K562 (cell line): ENCODE results near the gene ADAM15. TPM values are rescaled to one million over a fixed set of nuclear protein-coding genes. Genes with fewer than 3 reads are reported as not detected.

Source experiments
- CBX2 ChIP-seq: fragments of 200-600 bp; sonication (generic); IDR thresholded peaks from one replicate; pipeline ENCODE4 v1.6.1; 2012; ENCODE audit warnings: mild to moderate bottlenecking, low read length, inconsistent platforms; ENCODE audit not compliant: insufficient read depth, poor library complexity, severe bottlenecking
- ELF2 ChIP-seq: fragments of 250-450 bp; sonication (Bioruptor Pico); IDR thresholded peaks from 2 replicates; pipeline ENCODE4 v1.5.0; 2021; ENCODE audit warnings: mild to moderate bottlenecking
- EZH2 ChIP-seq: IDR thresholded peaks from 2 replicates; pipeline ENCODE4 v1.6.1; 2012; ENCODE audit warnings: low read depth, mild to moderate bottlenecking, inconsistent platforms, low read length, borderline replicate concordance
- HOXB6 ChIP-seq: fragments of 250-450 bp; sonication (Bioruptor Pico); IDR thresholded peaks from 2 replicates; pipeline ENCODE4 v1.5.1; 2022; ENCODE audit warnings: mild to moderate bottlenecking, borderline replicate concordance
- JUND ChIP-seq, 2 experiments: IDR thresholded peaks; 2 replicates in 1 of 2; 3 replicates in 1 of 2; pipeline ENCODE4 v1.6.1; 2011; ENCODE audit warnings: borderline replicate concordance in 2 of 2, low read depth in 2 of 2, low read length in 2 of 2, improper control_type of control experiment in 1 of 2, missing biosample characterization in 1 of 2, missing genetic modification characterization in 1 of 2, missing genetic modification reagents in 1 of 2
- KLF6 ChIP-seq: fragments of 250-450 bp; sonication (Bioruptor Pico); IDR thresholded peaks from 2 replicates; pipeline ENCODE4 v1.4.0; 2020; ENCODE audit warnings: mild to moderate bottlenecking, moderate library complexity, borderline replicate concordance
- NFIX ChIP-seq: fragments of 250-450 bp; sonication (Bioruptor Pico); IDR thresholded peaks from 2 replicates; pipeline ENCODE4 v1.4.0; 2020; ENCODE audit warnings: low read depth, mild to moderate bottlenecking, moderate library complexity
- RBM17 ChIP-seq: fragments of 200-400 bp; formaldehyde crosslinking; IDR thresholded peaks from 2 replicates; pipeline ENCODE4 v1.6.1; 2017; ENCODE audit warnings: low read depth, mild to moderate bottlenecking, low read length, borderline replicate concordance
- SIRT6 ChIP-seq: IDR thresholded peaks from one replicate; pipeline ENCODE4 v1.6.1; 2012; ENCODE audit warnings: low read depth, mild to moderate bottlenecking, control low read depth, inconsistent platforms, low read length, moderate library complexity
- SIX5 ChIP-seq, 2 experiments: IDR thresholded peaks; 2 replicates each; pipeline ENCODE4 v1.6.1; 2011; ENCODE audit warnings: low read length in 2 of 2, borderline replicate concordance in 1 of 2, low read depth in 1 of 2, mild to moderate bottlenecking in 1 of 2, moderate library complexity in 1 of 2; ENCODE audit not compliant: insufficient read depth in 1 of 2
- TCFL5 ChIP-seq: fragments of 250-450 bp; sonication (Bioruptor Pico); conservative IDR thresholded peaks from 2 replicates; pipeline ENCODE4 v1.6.1; 2021; ENCODE audit warnings: mild to moderate bottlenecking, moderate library complexity, matching md5 sums
- ZFP30 ChIP-seq: fragments of 250-450 bp; sonication (Bioruptor Pico); IDR thresholded peaks from 2 replicates; pipeline ENCODE4 v1.8.0; 2022; ENCODE audit warnings: moderate library complexity, mild to moderate bottlenecking, inconsistent platforms, borderline replicate concordance
- ZNF24 ChIP-seq: fragments of 450-650 bp; IDR thresholded peaks from 2 replicates; pipeline ENCODE4 v1.6.1; 2016
- ZNF584 ChIP-seq: fragments of 200-800 bp; sonication (Bioruptor generic); IDR thresholded peaks from 2 replicates; pipeline ENCODE4 v1.6.1; 2016; ENCODE audit warnings: low read depth, mild to moderate bottlenecking, missing genetic modification characterization, missing compliant biosample characterization
- polyA plus RNA-seq, 8 experiments: library from polyadenylated mRNA; depleted of rRNA in 4 of 8; stranded (reverse) in 5 of 8; unstranded in 3 of 8; fragments of >200 nt; fragmentation: Nextera tagmentation in 2 of 8; fragmentation: Illumina TruSeq in 1 of 8; extraction: Ambion mirVana in 2 of 8; extraction: Trizol in 1 of 8; gene quantifications; 2 replicates each; pipeline versions ENCODE4 v1.2.1 to v1.2.3, GENCODE V29; 2011 to 2014; ENCODE audit warnings: inconsistent platforms in 1 of 8, missing spikeins in 1 of 8
- total RNA-seq, 7 experiments: library from RNA; depleted of rRNA in 6 of 7; stranded (reverse); fragments of >200 nt in 6 of 7; fragmentation: Illumina TruSeq in 2 of 7; extraction: Trizol in 2 of 7; gene quantifications; 2 replicates each; pipeline versions ENCODE4 v1.2.1 to v1.2.3, GENCODE V29; 2011 to 2021; ENCODE audit warnings: low replicate concordance in 1 of 7
- TF ChIP-seq, protein P1 (sequence below): sonication (generic); formaldehyde crosslinking; IDR thresholded peaks from 2 replicates; pipeline ENCODE4 v1.8.1; 2023; ENCODE audit warnings: mild to moderate bottlenecking, missing genetic modification reagents
- TF ChIP-seq, protein P2 (sequence below): sonication (generic); formaldehyde crosslinking; IDR thresholded peaks from 2 replicates; pipeline ENCODE4 v1.8.1; 2022; ENCODE audit warnings: missing genetic modification reagents
- TF ChIP-seq, protein P3 (sequence below): sonication (generic); formaldehyde crosslinking; IDR thresholded peaks from 2 replicates; pipeline ENCODE4 v1.9.0; 2022; ENCODE audit warnings: mild to moderate bottlenecking, missing genetic modification reagents
- TF ChIP-seq, protein P4 (sequence below): fragments of 450-650 bp; IDR thresholded peaks from 2 replicates; pipeline ENCODE4 v1.6.1; 2016; ENCODE audit warnings: missing biosample characterization, missing genetic modification characterization
- TF ChIP-seq, protein P5 (sequence below): fragments of 250-450 bp; sonication (Bioruptor Pico); IDR thresholded peaks from 2 replicates; pipeline ENCODE4 v1.8.0; 2021; ENCODE audit warnings: moderate library complexity, mild to moderate bottlenecking, inconsistent platforms
- TF ChIP-seq, protein P6 (sequence below): sonication (generic); formaldehyde crosslinking; IDR thresholded peaks from 2 replicates; pipeline ENCODE4 v1.8.1; 2022; ENCODE audit warnings: missing genetic modification reagents

Gene ADAM15
- total and polyA plus RNA-seq, 9 of the 15 experiments (the other 6 are each of a cell fraction or from before 2014, with no cell fraction given), result 0.69 to 72.3 (median 32.8) TPM

DNA sequence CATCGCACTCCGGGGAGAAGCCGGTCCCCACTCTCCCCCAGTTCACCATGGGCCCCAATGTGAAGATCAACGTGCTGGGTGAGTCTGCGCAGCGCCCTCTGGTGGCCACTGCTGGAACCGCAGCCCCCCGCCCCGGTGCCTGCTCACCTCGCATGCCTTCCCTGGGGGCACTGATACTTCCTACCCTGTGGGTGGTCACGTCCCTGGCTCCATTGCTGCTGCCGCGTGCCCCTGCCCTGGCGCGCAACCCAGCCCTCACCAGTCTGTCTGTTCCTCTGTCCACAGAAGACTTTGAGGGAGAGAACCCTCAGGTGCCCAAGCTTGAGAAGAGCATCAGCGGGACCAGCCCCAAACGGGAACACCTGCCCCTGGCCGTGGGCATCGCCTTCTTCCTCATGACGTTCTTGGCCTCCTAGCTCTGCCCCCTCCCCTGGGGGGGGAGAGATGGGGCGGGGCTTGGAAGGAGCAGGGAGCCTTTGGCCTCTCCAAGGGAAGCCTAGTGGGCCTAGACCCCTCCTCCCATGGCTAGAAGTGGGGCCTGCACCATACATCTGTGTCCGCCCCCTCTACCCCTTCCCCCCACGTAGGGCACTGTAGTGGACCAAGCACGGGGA is 35.1 kb downstream of the ADAM15 start (continued):
- TF ChIP-seq TCFL5 (CRISPR knock-in tag) (no peak), NFIX (no peak), SIX5 (IDR thresholded peaks at IDR 0.05; ENCODE audit: borderline replicate concordance in 1 of 2, insufficient read depth in 1 of 2, low read depth in 1 of 2, low read length in 2 of 2) (no peak), RBM17 (no peak), ZNF584 (CRISPR knock-in tag) (0 out of 2 replicates have a peak, but pooled peaks have one; percentile 32), HOXB6 (CRISPR knock-in tag) (no peak), SIRT6 (no peak), CBX2 (no peak), EZH2 (no peak), ZFP30 (CRISPR knock-in tag) (no peak), KLF6 (CRISPR knock-in tag) (no peak), JUND (IDR thresholded peaks at IDR 0.05; ENCODE audit: borderline replicate concordance, low read depth, low read length) (no peak), JUND (tag; IDR thresholded peaks at IDR 0.05; ENCODE audit: borderline replicate concordance, low read depth, low read length) (no peak; the same call in 2 of the 3 replicates), ZNF24 (no peak), ELF2 (CRISPR knock-in tag) (no peak)
- TF ChIP-seq, protein P1, sequence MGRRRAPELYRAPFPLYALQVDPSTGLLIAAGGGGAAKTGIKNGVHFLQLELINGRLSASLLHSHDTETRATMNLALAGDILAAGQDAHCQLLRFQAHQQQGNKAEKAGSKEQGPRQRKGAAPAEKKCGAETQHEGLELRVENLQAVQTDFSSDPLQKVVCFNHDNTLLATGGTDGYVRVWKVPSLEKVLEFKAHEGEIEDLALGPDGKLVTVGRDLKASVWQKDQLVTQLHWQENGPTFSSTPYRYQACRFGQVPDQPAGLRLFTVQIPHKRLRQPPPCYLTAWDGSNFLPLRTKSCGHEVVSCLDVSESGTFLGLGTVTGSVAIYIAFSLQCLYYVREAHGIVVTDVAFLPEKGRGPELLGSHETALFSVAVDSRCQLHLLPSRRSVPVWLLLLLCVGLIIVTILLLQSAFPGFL (CRISPR knock-in tag), result 0 out of 2 replicates have a peak, but pooled peaks have one; percentile 30
- TF ChIP-seq, protein P2, sequence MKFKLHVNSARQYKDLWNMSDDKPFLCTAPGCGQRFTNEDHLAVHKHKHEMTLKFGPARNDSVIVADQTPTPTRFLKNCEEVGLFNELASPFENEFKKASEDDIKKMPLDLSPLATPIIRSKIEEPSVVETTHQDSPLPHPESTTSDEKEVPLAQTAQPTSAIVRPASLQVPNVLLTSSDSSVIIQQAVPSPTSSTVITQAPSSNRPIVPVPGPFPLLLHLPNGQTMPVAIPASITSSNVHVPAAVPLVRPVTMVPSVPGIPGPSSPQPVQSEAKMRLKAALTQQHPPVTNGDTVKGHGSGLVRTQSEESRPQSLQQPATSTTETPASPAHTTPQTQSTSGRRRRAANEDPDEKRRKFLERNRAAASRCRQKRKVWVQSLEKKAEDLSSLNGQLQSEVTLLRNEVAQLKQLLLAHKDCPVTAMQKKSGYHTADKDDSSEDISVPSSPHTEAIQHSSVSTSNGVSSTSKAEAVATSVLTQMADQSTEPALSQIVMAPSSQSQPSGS, result no peak
- TF ChIP-seq, protein P3, sequence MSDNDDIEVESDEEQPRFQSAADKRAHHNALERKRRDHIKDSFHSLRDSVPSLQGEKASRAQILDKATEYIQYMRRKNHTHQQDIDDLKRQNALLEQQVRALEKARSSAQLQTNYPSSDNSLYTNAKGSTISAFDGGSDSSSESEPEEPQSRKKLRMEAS (CRISPR knock-in tag), result peak; percentile 14; the same call in 1 of the 2 replicates
- TF ChIP-seq, protein P4, sequence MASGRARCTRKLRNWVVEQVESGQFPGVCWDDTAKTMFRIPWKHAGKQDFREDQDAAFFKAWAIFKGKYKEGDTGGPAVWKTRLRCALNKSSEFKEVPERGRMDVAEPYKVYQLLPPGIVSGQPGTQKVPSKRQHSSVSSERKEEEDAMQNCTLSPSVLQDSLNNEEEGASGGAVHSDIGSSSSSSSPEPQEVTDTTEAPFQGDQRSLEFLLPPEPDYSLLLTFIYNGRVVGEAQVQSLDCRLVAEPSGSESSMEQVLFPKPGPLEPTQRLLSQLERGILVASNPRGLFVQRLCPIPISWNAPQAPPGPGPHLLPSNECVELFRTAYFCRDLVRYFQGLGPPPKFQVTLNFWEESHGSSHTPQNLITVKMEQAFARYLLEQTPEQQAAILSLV (tag), result no peak
- TF ChIP-seq, protein P5, sequence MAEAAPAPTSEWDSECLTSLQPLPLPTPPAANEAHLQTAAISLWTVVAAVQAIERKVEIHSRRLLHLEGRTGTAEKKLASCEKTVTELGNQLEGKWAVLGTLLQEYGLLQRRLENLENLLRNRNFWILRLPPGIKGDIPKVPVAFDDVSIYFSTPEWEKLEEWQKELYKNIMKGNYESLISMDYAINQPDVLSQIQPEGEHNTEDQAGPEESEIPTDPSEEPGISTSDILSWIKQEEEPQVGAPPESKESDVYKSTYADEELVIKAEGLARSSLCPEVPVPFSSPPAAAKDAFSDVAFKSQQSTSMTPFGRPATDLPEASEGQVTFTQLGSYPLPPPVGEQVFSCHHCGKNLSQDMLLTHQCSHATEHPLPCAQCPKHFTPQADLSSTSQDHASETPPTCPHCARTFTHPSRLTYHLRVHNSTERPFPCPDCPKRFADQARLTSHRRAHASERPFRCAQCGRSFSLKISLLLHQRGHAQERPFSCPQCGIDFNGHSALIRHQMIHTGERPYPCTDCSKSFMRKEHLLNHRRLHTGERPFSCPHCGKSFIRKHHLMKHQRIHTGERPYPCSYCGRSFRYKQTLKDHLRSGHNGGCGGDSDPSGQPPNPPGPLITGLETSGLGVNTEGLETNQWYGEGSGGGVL (CRISPR knock-in tag), result no peak
- TF ChIP-seq, protein P6, sequence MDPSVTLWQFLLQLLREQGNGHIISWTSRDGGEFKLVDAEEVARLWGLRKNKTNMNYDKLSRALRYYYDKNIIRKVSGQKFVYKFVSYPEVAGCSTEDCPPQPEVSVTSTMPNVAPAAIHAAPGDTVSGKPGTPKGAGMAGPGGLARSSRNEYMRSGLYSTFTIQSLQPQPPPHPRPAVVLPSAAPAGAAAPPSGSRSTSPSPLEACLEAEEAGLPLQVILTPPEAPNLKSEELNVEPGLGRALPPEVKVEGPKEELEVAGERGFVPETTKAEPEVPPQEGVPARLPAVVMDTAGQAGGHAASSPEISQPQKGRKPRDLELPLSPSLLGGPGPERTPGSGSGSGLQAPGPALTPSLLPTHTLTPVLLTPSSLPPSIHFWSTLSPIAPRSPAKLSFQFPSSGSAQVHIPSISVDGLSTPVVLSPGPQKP (CRISPR knock-in tag), result no peak
